Caki2 (cell line): ENCODE measurements around the gene ARHGAP44. TPM values are rescaled to one million over a fixed set of nuclear protein-coding genes. Genes with fewer than 3 reads are reported as not detected.
"Not testable (repeated sequence)": the region's sequence is repeated elsewhere in the genome, so short reads cannot be mapped to it uniquely, and the experiment has no call there.

Source experiments
- DNase-seq: peaks from one replicate; pipeline ENCODE4 v3.0.0-alpha.2; 2015; ENCODE audit warnings: low read depth
- in situ Hi-C: cut with HindIII; loops from 2 replicates; pipeline ENCODE4 v1.10.0; 2016; ENCODE audit warnings: low sequenced_read_pairs, low pct_unique_long_range_greater_than_20kb, mixed read lengths
- total RNA-seq: library from RNA; depleted of rRNA; stranded (reverse); fragments of >200 nt; shearing (Covaris generic); gene quantifications from 2 replicates; pipeline ENCODE4 v1.2.3, GENCODE V29; 2014; ENCODE audit warnings: low replicate concordance

Gene ARHGAP44
- total RNA-seq, 1 experiment from 2014 or later, result 0.64 TPM

GRCh38 chr17:12977008-12977751, 187.9 kb downstream of the ARHGAP44 start:
- DNase-seq, result no peak
- in situ Hi-C loops, result no loop called here

DNA sequence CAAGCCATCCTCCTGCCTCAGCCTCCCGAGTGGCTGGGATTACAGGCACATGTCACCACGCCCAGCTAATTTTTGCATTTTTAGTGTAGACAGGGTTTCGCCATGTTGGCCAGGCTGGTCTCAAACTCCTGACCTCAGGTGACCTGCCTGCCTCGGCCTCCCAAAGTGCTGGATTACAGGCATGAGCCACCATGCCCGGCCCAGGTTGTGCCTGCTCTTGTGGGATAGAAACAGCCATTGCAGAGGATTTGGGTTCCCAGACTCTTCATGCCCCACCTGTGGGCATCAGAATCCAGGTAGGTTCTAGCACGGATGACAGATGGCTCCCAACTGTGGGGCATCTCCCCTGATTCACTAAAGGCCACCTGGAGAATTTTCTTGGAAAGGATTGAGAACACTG, 189.5 kb downstream of the ARHGAP44 start:
- in situ Hi-C loops, DNase-seq: not testable (repeated sequence)

GRCh38 chr17:12979246-12979645, 189.9 kb downstream of the ARHGAP44 start:
- no peak for DNase-seq
- in situ Hi-C loops, result no loop called here

- no peak for DNase-seq
- in situ Hi-C loops, result no loop called here
Observed at GRCh38 chr17:12979826-12980500, 190.7 kb downstream of the ARHGAP44 start.

GRCh38 chr17:12982224-12982623, 192.9 kb downstream of the ARHGAP44 start:
- no peak for DNase-seq
- in situ Hi-C loops, result no loop called here

DNA sequence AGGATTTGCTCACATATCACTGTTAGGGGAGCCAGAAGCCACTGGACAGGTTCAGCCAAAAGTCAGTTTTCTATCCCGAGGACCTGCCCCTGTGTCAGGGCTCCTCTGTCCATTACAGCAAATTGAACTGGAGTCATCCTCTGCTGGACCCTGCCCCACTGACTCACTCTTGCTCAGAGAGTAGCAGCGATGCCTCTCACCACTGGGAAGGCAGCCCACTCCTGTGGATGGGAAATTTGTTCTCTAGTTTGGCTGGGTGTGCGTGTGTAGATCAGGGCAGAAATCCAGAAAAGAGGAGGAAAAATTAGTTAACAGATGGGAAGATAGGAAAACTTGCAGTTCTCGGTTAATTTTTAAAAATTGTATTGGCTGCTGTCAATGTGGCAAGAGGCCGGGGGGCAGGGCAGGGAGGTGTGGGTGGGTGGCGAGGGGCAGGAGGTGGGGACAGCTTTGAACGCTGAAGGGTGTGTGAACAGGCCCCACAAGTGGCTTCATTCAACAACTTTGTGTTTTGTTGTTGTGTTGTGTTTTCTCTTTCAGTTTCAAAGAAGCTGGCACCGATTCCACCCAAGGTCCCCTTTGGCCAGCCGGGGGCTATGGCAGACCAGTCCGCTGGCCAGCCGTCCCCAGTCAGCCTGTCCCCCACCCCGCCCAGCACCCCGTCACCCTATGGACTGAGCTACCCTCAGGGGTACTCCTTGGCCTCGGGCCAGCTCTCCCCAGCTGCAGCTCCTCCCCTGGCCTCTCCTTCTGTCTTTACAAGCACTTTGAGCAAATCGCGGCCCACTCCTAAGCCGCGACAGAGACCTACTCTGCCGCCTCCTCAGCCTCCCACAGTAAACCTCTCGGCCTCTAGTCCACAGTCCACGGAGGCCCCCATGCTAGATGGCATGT, 194.9 kb downstream of the ARHGAP44 start:
- no peak for DNase-seq
- in situ Hi-C loops, result no loop called here

- in situ Hi-C loops, result no loop called here
- no peak for DNase-seq
Observed at GRCh38 chr17:12985431-12986293, 196.4 kb downstream of the ARHGAP44 start.

GRCh38 chr17:12987120-12987519, 197.8 kb downstream of the ARHGAP44 start:
- in situ Hi-C loops, result no loop called here
- no peak for DNase-seq

GRCh38 chr17:12990041-12990808, 200.9 kb downstream of the ARHGAP44 start:
- in situ Hi-C loops, result no loop called here
- DNase-seq, result no peak

- DNase-seq, result no peak
- in situ Hi-C loops, result no loop called here
Observed at GRCh38 chr17:12990926-12991325, 201.6 kb downstream of the ARHGAP44 start.

DNA sequence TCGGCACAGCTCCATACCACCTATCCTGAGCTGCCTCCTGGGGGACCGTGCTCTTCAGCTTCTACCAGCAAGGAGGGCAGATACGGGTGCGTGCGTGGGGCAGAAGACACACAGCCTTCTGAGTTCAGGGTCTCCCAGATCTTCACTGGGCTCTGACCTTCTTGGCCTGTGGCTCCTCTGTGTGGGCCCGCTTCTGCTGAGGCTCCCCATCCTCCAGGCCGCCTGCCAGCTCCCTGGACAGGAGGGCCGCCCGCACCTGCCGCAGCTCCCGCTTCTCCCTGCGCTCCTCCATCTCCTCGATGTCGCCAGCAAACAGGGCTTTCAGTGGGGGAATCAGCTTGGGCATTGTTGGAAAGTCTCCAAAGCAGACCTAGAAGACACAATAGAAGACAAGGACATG, 203.4 kb downstream of the ARHGAP44 start:
- in situ Hi-C loops, result no loop called here

GRCh38 chr17:12993631-12994030, 204.3 kb downstream of the ARHGAP44 start:
- no peak for DNase-seq
- in situ Hi-C loops, result no loop called here

More for the DNA sequence above, 203.4 kb downstream of the ARHGAP44 start:
- no peak for DNase-seq

DNA sequence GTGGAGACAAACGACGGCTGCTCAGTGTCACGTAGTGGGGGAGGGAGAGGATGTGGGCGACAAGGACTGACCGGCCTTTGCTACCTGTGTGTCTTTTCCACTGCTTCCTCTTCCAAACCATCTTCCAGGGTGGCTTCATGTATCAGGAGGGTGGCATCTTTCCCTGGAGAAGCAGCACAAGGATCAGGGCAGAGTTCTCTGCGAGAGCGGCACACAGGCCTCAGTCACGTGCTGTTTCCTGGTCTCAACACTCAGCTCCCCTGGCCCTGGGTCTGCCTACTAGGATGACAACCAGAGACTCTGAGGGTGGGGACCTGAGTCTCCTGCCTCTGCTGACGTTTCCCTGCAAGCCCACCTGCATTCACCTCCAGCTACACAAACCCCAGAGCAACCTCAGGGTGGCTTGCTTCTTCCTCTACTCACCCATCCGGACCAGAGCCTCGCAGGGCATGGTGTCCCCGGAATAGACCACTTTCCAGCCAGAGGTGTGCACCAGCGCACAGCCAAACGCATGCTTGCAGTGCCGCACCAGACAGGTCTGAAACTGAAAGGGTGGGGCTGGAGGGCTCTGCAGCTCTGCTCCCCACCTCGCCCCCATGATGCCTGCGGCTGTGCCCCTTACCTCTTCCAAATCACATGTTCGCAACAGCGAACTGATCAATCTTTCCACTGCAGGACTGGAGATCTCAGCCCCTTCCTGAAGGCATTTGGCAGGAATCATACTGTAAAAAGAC, 205.2 kb downstream of the ARHGAP44 start:
- in situ Hi-C loops, result no loop called here
- no peak for DNase-seq

DNA sequence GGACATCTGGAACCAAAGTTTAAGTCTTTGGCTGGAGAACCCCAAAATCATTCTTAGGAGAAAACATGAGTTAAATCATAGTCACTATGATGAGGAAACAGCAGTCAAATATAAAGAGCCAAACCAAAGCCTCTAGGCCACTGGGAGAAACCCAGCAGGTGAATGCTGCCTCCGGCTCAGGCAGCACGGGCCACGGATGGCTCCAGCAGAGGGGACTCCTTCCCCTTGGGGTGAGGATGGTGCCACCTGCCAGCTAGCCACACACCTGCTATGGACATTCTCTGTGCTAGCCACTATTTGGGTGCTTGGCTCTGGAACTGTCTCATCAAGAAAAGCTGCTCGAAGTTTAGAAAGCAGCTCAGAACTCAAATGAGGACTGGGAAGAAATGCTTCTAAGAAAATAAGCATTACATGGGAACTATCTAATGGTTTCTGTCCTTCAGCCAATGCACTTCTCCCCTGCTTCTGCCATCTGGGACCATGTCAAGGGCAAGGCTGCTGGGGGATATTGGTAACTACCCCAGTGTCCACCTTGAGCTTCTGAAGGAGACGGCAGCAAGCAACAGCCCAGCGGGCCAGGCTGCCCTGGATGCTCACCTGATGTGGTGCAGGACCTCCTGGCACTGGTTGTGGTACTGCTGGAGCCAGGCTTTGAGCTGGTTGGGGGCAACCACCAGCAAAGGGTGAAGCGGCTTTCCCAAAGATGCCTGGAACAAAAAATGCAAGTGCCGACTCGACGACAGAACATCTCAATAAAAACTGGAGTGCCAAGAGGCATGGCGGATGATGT, 206.0 kb downstream of the ARHGAP44 start:
- DNase-seq, result no peak
- in situ Hi-C loops, result no loop called here

- in situ Hi-C loops, result no loop called here
- DNase-seq, result no peak
Observed at GRCh38 chr17:12995896-12996295, 206.6 kb downstream of the ARHGAP44 start.

DNA sequence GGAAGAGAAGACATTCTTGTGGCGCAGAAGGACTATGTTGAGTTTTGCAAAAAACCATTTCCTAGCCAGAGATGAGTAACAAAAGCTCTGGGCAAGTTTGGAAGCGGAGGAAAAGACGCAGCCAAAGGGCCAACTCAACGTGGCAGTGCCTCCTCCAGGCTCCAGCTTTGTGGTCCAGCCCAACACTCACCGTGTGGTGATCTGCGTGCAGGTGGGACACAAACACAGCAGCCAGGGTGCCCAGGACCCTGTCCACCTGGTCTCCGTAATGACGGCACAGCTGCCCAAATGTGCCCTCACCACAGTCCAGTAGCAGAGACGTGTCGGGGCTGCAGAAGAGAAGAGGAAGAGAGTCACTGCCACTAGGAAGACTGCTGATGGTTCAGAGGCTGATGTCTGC, 207.1 kb downstream of the ARHGAP44 start:
- DNase-seq, result no peak
- in situ Hi-C loops, result no loop called here
